H1 (cell line): ENCODE measurements around the gene ZNF385D. TPM values are rescaled to one million over a fixed set of nuclear protein-coding genes. Genes with fewer than 3 reads are reported as not detected.

Source experiments
- CTCF ChIA-PET: fragments of 300-600 bp; sonication (Branson Sonifier 250); formaldehyde crosslinking; loops from one replicate; lab custom pipeline; 2021; ENCODE audit not compliant: partially characterized antibody; lab: Charles Lee
- POLR2A ChIA-PET: fragments of 300-600 bp; sonication (Branson Sonifier 250); formaldehyde crosslinking; loops from one replicate; lab custom pipeline; 2021; ENCODE audit warnings: inconsistent platforms; ENCODE audit not compliant: partially characterized antibody; lab: Charles Lee
- DNase-seq, 2 experiments: peaks; one replicate each; pipeline versions ENCODE4 v3.0.0 to v3.0.0-alpha.2; 2010 to 2022; ENCODE audit warnings: low spot score in 2 of 2, low read depth in 1 of 2, mixed read lengths in 1 of 2
- FAIRE-seq: peaks from 2 replicates; lab custom pipeline; 2011; peaks lifted over from hg19 to GRCh38; lab: Jason Lieb, UNC
- H2AFZ ChIP-seq: 2 replicates; pipeline ENCODE4 v1.8.1; 2012; ENCODE audit warnings: low read length, inconsistent platforms
- H2AK5ac ChIP-seq: 2 replicates; pipeline ENCODE4 v1.6.1; 2013; ENCODE audit warnings: low read depth, low read length
- H2BK120ac ChIP-seq: replicated peaks from 2 replicates; pipeline ENCODE3; 2013; ENCODE audit warnings: low read depth, low read length, inconsistent platforms
- H2BK12ac ChIP-seq: 2 replicates; pipeline ENCODE4 v1.6.1; 2013; ENCODE audit warnings: low read depth, low read length
- H2BK15ac ChIP-seq: 2 replicates; pipeline ENCODE4 v1.6.1; 2013; ENCODE audit warnings: low read length
- H2BK20ac ChIP-seq: 2 replicates; pipeline ENCODE4 v1.6.1; 2013; ENCODE audit warnings: low read length
- H2BK5ac ChIP-seq: 2 replicates; pipeline ENCODE4 v1.6.1; 2013; ENCODE audit warnings: low read depth, low read length
- H3K14ac ChIP-seq: 2 replicates; pipeline ENCODE4 v1.6.1; 2013; ENCODE audit warnings: inconsistent platforms; ENCODE audit not compliant: insufficient read length
- H3K18ac ChIP-seq: 2 replicates; pipeline ENCODE4 v1.6.1; 2013; ENCODE audit warnings: low read length; ENCODE audit errors: extremely low read depth
- H3K23ac ChIP-seq: 2 replicates; pipeline ENCODE4 v1.6.1; 2013; ENCODE audit warnings: inconsistent platforms; ENCODE audit not compliant: insufficient read length
- H3K23me2 ChIP-seq: 2 replicates; pipeline ENCODE4 v1.6.1; 2013; ENCODE audit warnings: low read depth, low read length
- H3K27ac ChIP-seq: 2 replicates; pipeline ENCODE4 v1.6.1; 2011; ENCODE audit warnings: low read depth, low read length, inconsistent platforms
- H3K27me3 ChIP-seq, 4 experiments: replicated peaks in 1 of 4; 1 replicate in 1 of 4; 2 replicates in 3 of 4; pipeline versions ENCODE4 v1.6.1 to v1.8.1; 2011 to 2013; ENCODE audit warnings: low read length in 3 of 4, mild to moderate bottlenecking in 3 of 4, inconsistent platforms in 2 of 4, mixed read lengths in 2 of 4, moderate library complexity in 1 of 4; ENCODE audit not compliant: control insufficient read depth in 3 of 4, insufficient read depth in 3 of 4; ENCODE audit errors: extremely low read depth in 1 of 4
- H3K36me3 ChIP-seq, 4 experiments: 2 replicates each; pipeline versions ENCODE4 v1.6.1 to v1.8.1; 2011 to 2013; ENCODE audit warnings: mild to moderate bottlenecking in 4 of 4, low read length in 3 of 4, moderate library complexity in 2 of 4, control low read depth in 1 of 4, inconsistent platforms in 1 of 4; ENCODE audit not compliant: insufficient read depth in 4 of 4, control insufficient read depth in 2 of 4
- H3K4ac ChIP-seq: replicated peaks from 2 replicates; pipeline ENCODE3; 2013; ENCODE audit warnings: low read length, low read depth, mixed read lengths, inconsistent platforms; ENCODE audit not compliant: insufficient read length
- H3K4me1 ChIP-seq, 4 experiments: replicated peaks in 1 of 4; 1 replicate in 1 of 4; 2 replicates in 3 of 4; pipeline versions ENCODE4 v1.6.1 to v1.8.1; 2011 to 2013; ENCODE audit warnings: low read length in 3 of 4, inconsistent platforms in 2 of 4, mixed read lengths in 1 of 4; ENCODE audit not compliant: insufficient read depth in 4 of 4, control insufficient read depth in 3 of 4
- H3K4me2 ChIP-seq, 2 experiments: 2 replicates each; pipeline versions ENCODE4 v1.6.1 to v1.8.1; 2011 to 2013; ENCODE audit warnings: low read depth in 2 of 2, low read length in 2 of 2, control low read depth in 1 of 2, inconsistent platforms in 1 of 2, mild to moderate bottlenecking in 1 of 2; ENCODE audit not compliant: insufficient read depth in 1 of 2
- H3K4me3 ChIP-seq, 4 experiments: fragments of 200-600, 300-600 bp in 1 of 4; sonication (generic), shearing (Covaris generic), sonication (Bioruptor Twin) in 1 of 4; 2 replicates each; pipeline versions ENCODE4 v1.5.1 to v1.8.1; 2011 to 2016; ENCODE audit warnings: low read length in 4 of 4, low read depth in 3 of 4, control low read depth in 2 of 4, inconsistent platforms in 2 of 4, mild to moderate bottlenecking in 2 of 4, mixed read lengths in 1 of 4, moderate library complexity in 1 of 4; ENCODE audit not compliant: insufficient read depth in 2 of 4; ENCODE audit errors: extremely low read depth in 1 of 4
- H3K56ac ChIP-seq: replicated peaks from 2 replicates; pipeline ENCODE3; 2013; ENCODE audit warnings: low read depth, mild to moderate bottlenecking, mixed read lengths, low read length, inconsistent platforms; ENCODE audit not compliant: insufficient read length
- H3K79me1 ChIP-seq: 2 replicates; pipeline ENCODE4 v1.6.1; 2013; ENCODE audit warnings: low read depth, low read length, control low read depth
- H3K79me2 ChIP-seq, 2 experiments: 2 replicates each; pipeline versions ENCODE4 v1.6.1 to v1.8.1; 2012 to 2013; ENCODE audit warnings: low read length in 2 of 2, mild to moderate bottlenecking in 2 of 2, inconsistent platforms in 1 of 2; ENCODE audit not compliant: insufficient read depth in 2 of 2, control insufficient read depth in 1 of 2
- H3K9ac ChIP-seq, 4 experiments: replicated peaks in 1 of 4; 1 replicate in 1 of 4; 2 replicates in 3 of 4; pipeline versions ENCODE4 v1.6.1 to v1.8.1; 2011 to 2013; ENCODE audit warnings: low read depth in 3 of 4, low read length in 3 of 4, control low read depth in 2 of 4, mild to moderate bottlenecking in 2 of 4, moderate library complexity in 2 of 4, inconsistent platforms in 1 of 4; ENCODE audit errors: extremely low read depth in 1 of 4
- H3K9me3 ChIP-seq, 2 experiments: 2 replicates each; pipeline versions ENCODE4 v1.6.1 to v1.8.1; 2012 to 2013; ENCODE audit warnings: mild to moderate bottlenecking in 2 of 2, moderate library complexity in 2 of 2, control low read depth in 1 of 2, inconsistent platforms in 1 of 2, low read depth in 1 of 2, low read length in 1 of 2, mixed read lengths in 1 of 2; ENCODE audit not compliant: insufficient read depth in 2 of 2
- H4K20me1 ChIP-seq, 2 experiments: replicated peaks in 1 of 2; 2 replicates each; pipeline versions ENCODE3 to v1.8.1; 2011 to 2013; ENCODE audit warnings: inconsistent platforms in 2 of 2, low read length in 2 of 2, mild to moderate bottlenecking in 1 of 2; ENCODE audit not compliant: insufficient read depth in 2 of 2, control insufficient read depth in 1 of 2
- H4K5ac ChIP-seq: 2 replicates; pipeline ENCODE4 v1.6.1; 2013; ENCODE audit warnings: low read length, low read depth, mixed read lengths, inconsistent platforms; ENCODE audit not compliant: insufficient read length
- H4K8ac ChIP-seq: 2 replicates; pipeline ENCODE4 v1.8.0; 2013; ENCODE audit warnings: mild to moderate bottlenecking, moderate library complexity, low read length, inconsistent platforms; ENCODE audit not compliant: insufficient read depth; ENCODE audit errors: extremely low read depth
- H4K91ac ChIP-seq: replicated peaks from 2 replicates; pipeline ENCODE3; 2013; ENCODE audit warnings: low read length, mixed read lengths, inconsistent platforms; ENCODE audit not compliant: insufficient read length
- ASH2L ChIP-seq: fragments of 200-600, 300-600 bp; sonication (generic); IDR thresholded peaks from one replicate; pipeline ENCODE4 v1.7.1; 2017; ENCODE audit warnings: low read length
- BRCA1 ChIP-seq: IDR thresholded peaks from 2 replicates; pipeline ENCODE4 v1.6.1; 2012; ENCODE audit warnings: low read depth, low read length, improper control_type of control experiment
- RXRA ChIP-seq: IDR thresholded peaks from 2 replicates; pipeline ENCODE4 v1.6.1; 2011; ENCODE audit warnings: low read depth, mild to moderate bottlenecking, low read length, moderate library complexity; ENCODE audit not compliant: insufficient read depth
- SP1 ChIP-seq: IDR thresholded peaks from 2 replicates; pipeline ENCODE4 v1.6.1; 2011; ENCODE audit warnings: low read depth, low read length
- WGBS, 2 experiments: shearing (Covaris generic) in 1 of 2; methylation state at CpG; one replicate each; pipeline versions ENCODE4 v1.1.6 to v1.1.7; 2013 to 2015; ENCODE audit warnings: low lambda C conversion rate in 2 of 2, mixed read lengths in 2 of 2, inconsistent platforms in 1 of 2, low coverage in 1 of 2, missing lambda C conversion rate in 1 of 2; ENCODE audit not compliant: insufficient replicate concordance in 2 of 2, insufficient coverage in 1 of 2, insufficient read length in 1 of 2; ENCODE audit errors: extremely low coverage in 1 of 2, missing lambda C conversion rate in 1 of 2; 5-methylcytosine and 5-hydroxymethylcytosine counted together
- polyA plus RNA-seq, 7 experiments: library from polyadenylated mRNA; depleted of rRNA in 3 of 7; stranded (reverse) in 5 of 7; unstranded in 2 of 7; fragments of >200 nt in 5 of 7; fragments of 200-250 nt in 2 of 7; gene quantifications; 1 replicate in 5 of 7; 2 replicates in 1 of 7; 4 replicates in 1 of 7; pipeline versions ENCODE4 v1.2.1 to v1.2.3, GENCODE V29; 2011 to 2013; ENCODE audit warnings: missing spikeins in 2 of 7, mixed read lengths in 2 of 7
- total RNA-seq: library from RNA; stranded (reverse); fragmentation: NEBNext Ultra II Directional; extraction: Animal tissue kit (Norgen Biotek cat#: 25700); gene quantifications from 2 replicates; pipeline ENCODE4 v1.2.1, GENCODE V29; 2021

The ZNF385D gene
- total and polyA plus RNA-seq, 2 of the 8 experiments (the other 6 are each of a cell fraction or from before 2014, with no cell fraction given) = 5.9 to 10.8 TPM

- Histone ChIP-seq H3K56ac (no peak overlapping the region), H3K27ac (0 out of 2 replicates have a peak overlapping the region, but pooled peaks have one; percentile 13), H2BK5ac (no peak overlapping the region), H3K14ac (no peak overlapping the region), H3K79me2 (no peaks in the 10 kb centered on the region; a peak in 1 of 4 replicates), H3K79me1 (no peaks in the 10 kb centered on the region), H3K4me1 (peaks cover 0 to 17% (median 9%) of the 10 kb centered on the region in 4 experiments; a peak in 6 of 7 replicates), H2AFZ (0 out of 2 replicates have a peak overlapping the region, but pooled peaks have one; percentile 23), H3K9me3 (no peaks in the 10 kb centered on the region), H3K4ac (no peak overlapping the region), H2AK5ac (no peak overlapping the region), H2BK12ac (no peak overlapping the region; the same call in 1 of the 2 replicates), H4K20me1 (no peaks in the 10 kb centered on the region), H3K18ac (0 out of 2 replicates have a peak overlapping the region, but pooled peaks have one; percentile 9), H3K9ac (no peak overlapping the region; a peak in 1 of 7 replicates), H4K91ac (no peak overlapping the region), H3K27me3 (no peaks in the 10 kb centered on the region), H4K8ac (no peak overlapping the region), H2BK120ac (no peak overlapping the region), H3K4me2 (peak overlapping the region; percentile 44 to 57), H3K36me3 (no peaks in the 10 kb centered on the region), H2BK20ac (no peak overlapping the region), H3K23ac (no peak overlapping the region), H2BK15ac (no peak overlapping the region), H4K5ac (no peak overlapping the region), H3K4me3 (no peak overlapping the region; a peak in 1 of 8 replicates), H3K23me2 (no peaks in the 10 kb centered on the region)
- DNase-seq (no peak), FAIRE-seq (peak; percentile 75)
- WGBS, 2 experiments = 47% methylated on average over 6 of the region's 6 CpGs; no CpG with 5 or more reads in 1 of the 2 experiments
- CTCF ChIA-PET = no interaction called here
- POLR2A ChIA-PET = interaction anchor here (0.6 kb wide), 1 partner anchor 16 kb away, joined by 3 read pairs; no protein-coding TSS in a partner anchor
- TF ChIP-seq BRCA1 (no peak), RXRA (no peak), SP1 (0 out of 2 replicates have a peak, but pooled peaks have one; percentile 33), ASH2L (peak; percentile 69)
Measured at GRCh38 chr3:21665444-21666100, 85.4 kb downstream of the ZNF385D start.
